ENCODE measurements around the gene SLC29A3. TPM values are rescaled to one million over a fixed set of nuclear protein-coding genes. Genes with fewer than 3 reads are reported as not detected.

SLC29A3 gene
- total and polyA plus RNA-seq, 10 of the 15 experiments (the other 5 are each of a cell fraction or from before 2014, with no cell fraction given) = 1.5 to 4.0 (median 2.7) TPM

DNA sequence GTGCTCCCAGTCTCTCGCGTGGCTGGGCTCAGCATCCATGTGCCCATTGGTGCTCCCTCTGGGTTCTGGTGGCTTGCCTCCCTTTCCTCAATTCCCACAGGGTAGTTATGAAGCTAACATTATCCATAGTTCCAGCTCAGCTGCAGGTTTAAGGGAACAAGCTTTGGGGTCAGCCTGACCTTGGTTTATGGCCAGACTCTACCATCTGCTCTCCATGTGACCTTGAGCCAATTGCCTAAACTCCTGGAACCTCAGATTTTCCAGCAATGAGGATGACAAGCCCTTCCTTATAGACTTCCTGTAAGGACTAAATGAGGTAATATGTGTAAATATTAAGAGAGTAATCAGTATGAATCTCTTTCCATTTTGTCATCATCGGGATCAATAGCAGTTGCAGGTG, 10.1 kb upstream of the SLC29A3 start:
- intact Hi-C loops (cut with micrococcal nuclease; ENCODE audit: unreplicated experiment) = no loop called here
- Histone ChIP-seq H3K4me2 (ENCODE audit: control insufficient read depth, insufficient read depth) (no peak overlapping the region), H3K9ac (ENCODE audit: control insufficient read depth, insufficient read depth, low read length) (no peak overlapping the region), H3K27ac (ENCODE audit: control insufficient read depth, insufficient read depth) (no peak overlapping the region), H3K4me3 (no peak overlapping the region), H2AFZ (ENCODE audit: control insufficient read depth, low read depth, low read length) (no peak overlapping the region), H4K20me1 (ENCODE audit: control insufficient read depth, insufficient read depth) (no peaks in the 10 kb centered on the region), H3K36me3 (ENCODE audit: control insufficient read depth in 2 of 2, insufficient read depth in 2 of 2, low read length in 1 of 2) (no peaks in the 10 kb centered on the region), H3K79me2 (ENCODE audit: control insufficient read depth, insufficient read depth, low read length) (no peaks in the 10 kb centered on the region), H3K4me1 (ENCODE audit: control insufficient read depth, insufficient read depth, low read length) (peaks cover 9% of the 10 kb centered on the region; the same call in 1 of the 2 replicates), H3K27me3 (replicated peaks in 1 of 2; ENCODE audit: control insufficient read depth in 2 of 2, insufficient read depth in 2 of 2, low read length in 1 of 2) (no peaks in the 10 kb centered on the region), H3K9me3 (replicated peaks; ENCODE audit: control insufficient read depth, insufficient read depth, low read length) (no peaks in the 10 kb centered on the region)
- SMC1A ChIA-PET (ENCODE audit: uncharacterized antibody, unreplicated experiment) = interaction anchor here (1.3 to 2.0 kb wide), 2 partner anchors 10 to 14 kb away, joined by 4 to 6 read pairs; partner anchors contain the start of gene SLC29A3
- 48% methylated on average over 3 of the region's 3 CpGs for WGBS (ENCODE audit: insufficient coverage, insufficient replicate concordance, low lambda C conversion rate, missing lambda C conversion rate)
- ATAC-seq = no peak
- DNase-seq (ENCODE audit: low read depth, low spot score) = no peak
- RAD21 ChIA-PET (ENCODE audit: unreplicated experiment) = interaction anchor here (0.7 to 1.6 kb wide), 4 partner anchors 10 to 399 kb away, joined by 3 to 4 read pairs (median 3); partner anchors contain the start of gene SLC29A3
- no peak for TF ChIP-seq ZNF622 (IDR thresholded peaks at IDR 0.05)
- no peak for TF ChIP-seq CBX3 (IDR thresholded peaks at IDR 0.05; ENCODE audit: borderline replicate concordance, low read depth)
- TF ChIP-seq NR2C1 (IDR thresholded peaks at IDR 0.05) = no peak
- TF ChIP-seq RCOR1 (conservative IDR thresholded peaks at IDR 0.05; ENCODE audit: low read depth, low read length) = no peak
- TF ChIP-seq NFIC (IDR thresholded peaks at IDR 0.05; ENCODE audit: low read depth, low read length) = no peak
- TF ChIP-seq, protein P1, sequence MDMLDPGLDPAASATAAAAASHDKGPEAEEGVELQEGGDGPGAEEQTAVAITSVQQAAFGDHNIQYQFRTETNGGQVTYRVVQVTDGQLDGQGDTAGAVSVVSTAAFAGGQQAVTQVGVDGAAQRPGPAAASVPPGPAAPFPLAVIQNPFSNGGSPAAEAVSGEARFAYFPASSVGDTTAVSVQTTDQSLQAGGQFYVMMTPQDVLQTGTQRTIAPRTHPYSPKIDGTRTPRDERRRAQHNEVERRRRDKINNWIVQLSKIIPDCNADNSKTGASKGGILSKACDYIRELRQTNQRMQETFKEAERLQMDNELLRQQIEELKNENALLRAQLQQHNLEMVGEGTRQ (IDR thresholded peaks at IDR 0.05; ENCODE audit: borderline replicate concordance, low read depth, low read length) = no peak
- TF ChIP-seq BRCA1 (IDR thresholded peaks at IDR 0.05; ENCODE audit: low read depth, low read length) = no peak
- no peak for TF ChIP-seq ZNF24 (IDR thresholded peaks at IDR 0.05)
- TF ChIP-seq SRF (IDR thresholded peaks at IDR 0.05; ENCODE audit: low read depth in 2 of 2, low read length in 2 of 2) = no peak
- no peak for TF ChIP-seq PML (IDR thresholded peaks at IDR 0.05; ENCODE audit: low read length)
- TF ChIP-seq, protein P2, sequence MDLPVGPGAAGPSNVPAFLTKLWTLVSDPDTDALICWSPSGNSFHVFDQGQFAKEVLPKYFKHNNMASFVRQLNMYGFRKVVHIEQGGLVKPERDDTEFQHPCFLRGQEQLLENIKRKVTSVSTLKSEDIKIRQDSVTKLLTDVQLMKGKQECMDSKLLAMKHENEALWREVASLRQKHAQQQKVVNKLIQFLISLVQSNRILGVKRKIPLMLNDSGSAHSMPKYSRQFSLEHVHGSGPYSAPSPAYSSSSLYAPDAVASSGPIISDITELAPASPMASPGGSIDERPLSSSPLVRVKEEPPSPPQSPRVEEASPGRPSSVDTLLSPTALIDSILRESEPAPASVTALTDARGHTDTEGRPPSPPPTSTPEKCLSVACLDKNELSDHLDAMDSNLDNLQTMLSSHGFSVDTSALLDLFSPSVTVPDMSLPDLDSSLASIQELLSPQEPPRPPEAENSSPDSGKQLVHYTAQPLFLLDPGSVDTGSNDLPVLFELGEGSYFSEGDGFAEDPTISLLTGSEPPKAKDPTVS (IDR thresholded peaks at IDR 0.05; ENCODE audit: low read depth, low read length) = no peak
- FAIRE-seq = no peak
- CTCF ChIA-PET = interaction anchor here (1.0 to 2.1 kb wide), 8 partner anchors 9 to 399 kb away, joined by 3 to 9 read pairs (median 6); partner anchors contain the start of gene SLC29A3
- in situ Hi-C loops (cut with MboI) = no loop called here
- no TSS peak for BruUV-seq (replicated peaks)
- POLR2A ChIA-PET = no interaction called here

All from GM12878 (cell line).